Nephron progenitor cell (in vitro differentiated cells): Measurements from ENCODE around the gene POU4F1.

Experiments used
- DNase-seq: peaks from one replicate; pipeline ENCODE4 v3.0.0; 2021
- H3K27ac Mint-ChIP-seq: 2 replicates; pipeline ENCODE4 v1.8.0; 2021; ENCODE audit warnings: mild to moderate bottlenecking, moderate library complexity, mixed read lengths
- H3K27me3 Mint-ChIP-seq: 2 replicates; pipeline ENCODE4 v1.8.0; 2021; ENCODE audit warnings: mild to moderate bottlenecking, low read depth, mixed read lengths; ENCODE audit not compliant: poor library complexity
- H3K36me3 Mint-ChIP-seq: 2 replicates; pipeline ENCODE4 v1.8.0; 2021; ENCODE audit warnings: low read depth, mixed read lengths
- H3K4me1 Mint-ChIP-seq: 2 replicates; pipeline ENCODE4 v1.8.0; 2021; ENCODE audit warnings: mixed read lengths
- H3K4me3 Mint-ChIP-seq: 2 replicates; pipeline ENCODE4 v1.8.0; 2021; ENCODE audit warnings: mild to moderate bottlenecking, moderate library complexity, mixed read lengths
- H3K9me3 Mint-ChIP-seq: 2 replicates; pipeline ENCODE4 v1.8.0; 2021; ENCODE audit warnings: mild to moderate bottlenecking, moderate library complexity, mixed read lengths
- TF ChIP-seq, protein P1 (sequence below): fragments of 200-600 bp; sonication (generic); IDR thresholded peaks from 2 replicates; pipeline ENCODE4 v1.5.0; 2021; ENCODE audit warnings: antibody characterized with exemption

The POU4F1 gene

DNA sequence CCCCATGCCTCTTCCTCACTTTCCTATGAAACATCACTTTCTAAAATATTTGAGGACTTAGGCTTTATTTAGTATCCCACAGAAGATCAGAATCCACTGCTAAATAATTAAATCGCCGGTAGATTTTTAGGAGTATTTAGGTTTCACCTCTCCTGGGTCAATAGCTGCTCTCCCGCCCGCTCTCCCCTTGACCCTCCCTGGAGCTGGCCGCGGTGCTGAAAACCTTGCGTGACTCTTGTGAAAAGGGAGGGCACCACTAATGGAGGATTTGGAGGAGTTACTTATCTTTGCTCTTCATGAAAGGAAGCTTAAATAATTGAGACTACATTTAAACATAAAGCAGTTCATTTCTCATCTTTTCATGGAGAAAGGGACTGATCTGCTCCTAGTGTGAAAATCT lies 14.1 kb downstream of the POU4F1 start:
- DNase-seq = peak; percentile 92
- H3K27me3 Mint-ChIP-seq = peaks cover 97% of the 10 kb centered on the region
- no peak overlapping the region for H3K4me3 Mint-ChIP-seq
- TF ChIP-seq, protein P1, sequence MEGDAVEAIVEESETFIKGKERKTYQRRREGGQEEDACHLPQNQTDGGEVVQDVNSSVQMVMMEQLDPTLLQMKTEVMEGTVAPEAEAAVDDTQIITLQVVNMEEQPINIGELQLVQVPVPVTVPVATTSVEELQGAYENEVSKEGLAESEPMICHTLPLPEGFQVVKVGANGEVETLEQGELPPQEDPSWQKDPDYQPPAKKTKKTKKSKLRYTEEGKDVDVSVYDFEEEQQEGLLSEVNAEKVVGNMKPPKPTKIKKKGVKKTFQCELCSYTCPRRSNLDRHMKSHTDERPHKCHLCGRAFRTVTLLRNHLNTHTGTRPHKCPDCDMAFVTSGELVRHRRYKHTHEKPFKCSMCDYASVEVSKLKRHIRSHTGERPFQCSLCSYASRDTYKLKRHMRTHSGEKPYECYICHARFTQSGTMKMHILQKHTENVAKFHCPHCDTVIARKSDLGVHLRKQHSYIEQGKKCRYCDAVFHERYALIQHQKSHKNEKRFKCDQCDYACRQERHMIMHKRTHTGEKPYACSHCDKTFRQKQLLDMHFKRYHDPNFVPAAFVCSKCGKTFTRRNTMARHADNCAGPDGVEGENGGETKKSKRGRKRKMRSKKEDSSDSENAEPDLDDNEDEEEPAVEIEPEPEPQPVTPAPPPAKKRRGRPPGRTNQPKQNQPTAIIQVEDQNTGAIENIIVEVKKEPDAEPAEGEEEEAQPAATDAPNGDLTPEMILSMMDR = no peak
- no peaks in the 10 kb centered on the region for H3K36me3 Mint-ChIP-seq
- no peaks in the 10 kb centered on the region for H3K9me3 Mint-ChIP-seq
- peaks cover 6% of the 10 kb centered on the region for H3K4me1 Mint-ChIP-seq
- no peak overlapping the region for H3K27ac Mint-ChIP-seq

DNA sequence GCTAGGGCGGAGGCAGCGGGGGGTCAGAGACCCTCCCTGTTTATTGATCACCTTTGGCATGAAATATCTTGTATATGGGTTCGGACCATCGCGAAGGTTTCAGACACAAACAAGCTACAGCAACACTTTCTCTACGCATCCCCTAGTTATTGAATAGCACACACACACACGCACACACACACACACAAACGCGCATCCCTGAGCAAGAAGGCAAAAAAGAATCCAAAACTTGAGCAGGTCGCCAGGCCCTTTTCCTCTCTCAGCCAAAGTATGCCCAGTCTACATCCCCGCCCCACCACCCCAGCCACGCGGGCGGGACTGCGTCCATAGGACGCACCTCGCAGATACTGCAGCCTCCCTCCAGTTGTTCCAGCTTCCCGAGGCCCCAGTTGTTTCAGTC lies 16.0 kb downstream of the POU4F1 start:
- H3K4me3 Mint-ChIP-seq = no peak overlapping the region
- peaks cover 93% of the 10 kb centered on the region for H3K27me3 Mint-ChIP-seq
- no peak overlapping the region for H3K27ac Mint-ChIP-seq
- H3K36me3 Mint-ChIP-seq = no peaks in the 10 kb centered on the region
- no peaks in the 10 kb centered on the region for H3K4me1 Mint-ChIP-seq
- DNase-seq = no peak
- TF ChIP-seq, protein P1 = no peak
- no peaks in the 10 kb centered on the region for H3K9me3 Mint-ChIP-seq

DNA sequence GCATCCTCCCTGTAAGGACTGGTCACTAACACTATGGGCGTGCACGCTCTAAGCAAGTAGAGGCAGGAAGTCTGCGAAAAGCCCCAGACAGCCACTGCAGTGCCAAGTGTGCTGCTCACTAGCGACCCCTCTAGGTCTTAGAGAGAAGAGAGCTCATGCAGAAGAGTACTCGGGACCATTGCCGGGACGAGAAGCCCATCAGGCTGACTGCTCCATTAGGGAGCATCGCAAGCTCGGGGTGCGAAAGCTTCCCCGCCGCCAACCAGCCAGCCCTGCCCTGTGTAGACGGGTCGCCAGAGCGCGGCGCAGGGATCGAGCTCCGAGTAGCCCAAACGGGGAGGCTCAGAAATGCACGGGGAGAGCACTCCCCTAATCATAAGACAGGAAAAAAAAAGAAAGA lies 16.6 kb downstream of the POU4F1 start:
- DNase-seq = no peak

DNA sequence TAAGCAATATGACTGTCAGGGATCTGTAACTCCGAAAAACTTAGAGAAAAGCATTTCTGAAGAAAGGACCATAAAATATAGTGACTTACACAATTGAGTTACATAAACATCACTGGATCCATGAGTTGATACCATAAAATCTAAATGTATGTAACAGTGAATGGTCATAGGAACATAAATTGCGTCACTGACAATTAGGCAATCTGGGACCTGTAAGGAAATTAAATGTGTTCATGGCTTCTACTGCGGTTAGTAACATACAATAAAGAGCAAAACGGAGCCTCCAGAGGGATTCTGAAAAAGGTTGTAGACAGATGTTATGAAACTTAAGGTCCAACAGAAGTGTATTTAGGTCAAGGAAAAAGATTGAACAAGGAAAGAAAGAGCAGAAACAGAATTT lies 27.1 kb downstream of the POU4F1 start:
- no peak for DNase-seq
- H3K27me3 Mint-ChIP-seq = peaks cover 31% of the 10 kb centered on the region
- H3K27ac Mint-ChIP-seq = no peak overlapping the region
- no peak overlapping the region for H3K4me3 Mint-ChIP-seq
- H3K9me3 Mint-ChIP-seq = no peaks in the 10 kb centered on the region
- peaks cover 5% of the 10 kb centered on the region for H3K4me1 Mint-ChIP-seq
- H3K36me3 Mint-ChIP-seq = no peaks in the 10 kb centered on the region
- TF ChIP-seq, protein P1 = no peak

More for the DNA sequence above, 16.6 kb downstream of the POU4F1 start:
- TF ChIP-seq, protein P1 = peak; percentile 42
- Mint-ChIP-seq H3K27me3 (peaks cover 92% of the 10 kb centered on the region), H3K36me3 (no peaks in the 10 kb centered on the region), H3K4me1 (no peaks in the 10 kb centered on the region), H3K4me3 (no peak overlapping the region), H3K27ac (no peak overlapping the region), H3K9me3 (no peaks in the 10 kb centered on the region)

DNA sequence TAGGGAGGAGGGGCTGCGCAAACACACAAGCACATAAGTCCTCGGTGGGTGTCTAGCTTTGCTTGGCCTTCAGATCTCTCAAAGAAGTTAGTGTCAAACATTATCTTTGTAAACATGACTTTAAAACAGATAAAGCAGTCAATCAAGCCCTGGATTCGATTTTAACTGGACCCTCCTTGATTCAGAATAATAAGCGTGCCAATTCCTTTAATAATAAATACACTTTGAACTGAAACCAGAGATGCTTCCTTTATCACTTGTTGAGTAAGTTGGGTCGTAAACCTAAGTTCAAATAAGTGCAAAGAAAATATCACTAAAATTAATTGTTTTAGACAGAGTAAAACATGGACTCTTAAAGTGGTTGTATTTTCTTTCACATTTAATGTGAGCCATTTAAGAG lies 30.9 kb downstream of the POU4F1 start:
- H3K9me3 Mint-ChIP-seq = no peaks in the 10 kb centered on the region
- TF ChIP-seq, protein P1 = no peak
- H3K27me3 Mint-ChIP-seq = peaks cover 6% of the 10 kb centered on the region
- H3K4me3 Mint-ChIP-seq = no peak overlapping the region
- no peak overlapping the region for H3K27ac Mint-ChIP-seq
- no peak for DNase-seq
- no peaks in the 10 kb centered on the region for H3K36me3 Mint-ChIP-seq
- H3K4me1 Mint-ChIP-seq = peaks cover 5% of the 10 kb centered on the region

DNA sequence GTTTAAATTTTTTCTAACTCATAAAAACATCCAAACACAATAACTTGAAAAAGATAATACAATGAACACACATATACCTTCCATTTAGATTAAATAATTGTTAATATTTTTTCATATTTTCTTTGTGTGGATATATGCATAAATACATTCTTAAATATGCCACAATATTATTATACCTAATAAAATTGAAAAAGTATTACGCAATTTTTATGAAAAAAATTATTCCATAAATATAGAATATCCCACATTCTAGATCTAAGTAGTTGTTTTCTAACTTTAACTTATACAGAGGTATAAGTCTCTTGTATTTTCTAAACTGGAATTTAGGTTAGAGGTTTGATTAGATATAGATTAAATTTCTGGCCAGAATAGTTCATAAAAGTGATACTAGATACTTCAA lies 34.3 kb downstream of the POU4F1 start:
- Mint-ChIP-seq H3K9me3 (no peaks in the 10 kb centered on the region), H3K36me3 (no peaks in the 10 kb centered on the region), H3K27ac (no peak overlapping the region), H3K27me3 (peaks cover 8% of the 10 kb centered on the region), H3K4me3 (no peak overlapping the region), H3K4me1 (no peaks in the 10 kb centered on the region)
- no peak for DNase-seq
- TF ChIP-seq, protein P1 = no peak
